SU-DHL-6 (cell line): ENCODE results near the gene STS.

Experiments
- CTCF ChIP-seq: fragments of 200-600 bp; sonication (generic); IDR thresholded peaks from one replicate; pipeline ENCODE4 v1.5.1; 2017; ENCODE audit warnings: antibody characterized with exemption, mild to moderate bottlenecking, low read length, moderate library complexity; ENCODE audit not compliant: insufficient read depth, poor library complexity, severe bottlenecking
- EZH2phosphoT487 ChIP-seq: fragments of 200-600 bp; sonication (generic), shearing (Covaris generic); conservative IDR thresholded peaks from 2 replicates; pipeline ENCODE4 v1.6.1; 2018; ENCODE audit warnings: mild to moderate bottlenecking, antibody characterized with exemption, low read length, moderate library complexity, mixed read lengths

GRCh38 chrX:7158468-7158990 lies 11.0 kb downstream of the STS start:
- TF ChIP-seq CTCF (no peak), EZH2phosphoT487 (no peak)
